GM12801 (cell line): ENCODE data around the gene C20orf204.

Source experiments
- CTCF ChIP-seq: IDR thresholded peaks from one replicate; pipeline ENCODE4 v1.5.1; 2011; ENCODE audit warnings: control low read depth; ENCODE audit not compliant: insufficient read length; ENCODE audit errors: extremely low read depth

The C20orf204 gene

GRCh38 chr20:64069614-64070243 is 33.7 kb downstream of the C20orf204 start:
- no peak for TF ChIP-seq CTCF

GRCh38 chr20:64070244-64070993 is 34.4 kb downstream of the C20orf204 start:
- no peak for TF ChIP-seq CTCF

- TF ChIP-seq CTCF: no peak
Measured at GRCh38 chr20:64071341-64072332, 35.7 kb downstream of the C20orf204 start.

- no peak for TF ChIP-seq CTCF
Measured at GRCh38 chr20:64072498-64073063, 36.6 kb downstream of the C20orf204 start.

- no peak for TF ChIP-seq CTCF
Measured at GRCh38 chr20:64073476-64074183, 37.6 kb downstream of the C20orf204 start.

- TF ChIP-seq CTCF: no peak
Measured at GRCh38 chr20:64074184-64074789, 38.3 kb downstream of the C20orf204 start.
